ENCODE results near the gene BICC1. TPM values are rescaled to one million over a fixed set of nuclear protein-coding genes. Genes with fewer than 3 reads are reported as not detected.

The BICC1 gene
- total RNA-seq, 1 experiment from 2014 or later, result 0.67 TPM

DNA sequence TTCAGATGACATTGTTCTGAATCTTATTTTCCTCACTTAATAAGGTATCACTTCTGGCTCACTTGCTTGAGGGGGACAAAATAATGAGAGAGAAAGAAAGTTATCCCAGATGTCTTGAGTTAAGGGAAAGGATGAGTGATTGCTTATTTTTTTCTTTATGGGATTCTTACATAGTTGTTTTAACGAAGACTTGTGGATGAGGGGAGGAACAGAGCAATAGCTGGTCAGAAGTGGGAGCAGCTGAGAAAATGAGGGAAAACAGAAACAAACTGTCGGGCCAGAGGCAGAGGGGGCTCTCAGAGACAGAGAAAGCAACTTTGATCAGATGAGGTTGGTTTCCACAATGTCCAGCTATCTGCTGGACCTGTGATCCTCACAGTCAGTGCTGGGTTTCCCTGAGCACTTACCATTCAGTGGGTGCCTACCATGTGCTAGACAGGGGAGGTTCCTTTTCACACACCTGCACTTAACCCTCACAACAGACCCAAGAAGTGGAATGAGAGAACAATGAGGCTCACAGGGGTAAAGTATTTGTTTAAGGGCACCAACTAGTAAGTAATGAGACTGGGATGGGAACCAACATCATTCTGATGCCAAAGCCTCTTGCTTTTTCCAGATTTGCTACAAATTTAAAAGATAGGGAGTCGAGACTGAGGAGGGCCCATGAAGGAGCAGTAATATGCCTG is 64.2 kb downstream of the BICC1 start:
- CTCF ChIA-PET, result no interaction called here
- POLR2A ChIA-PET, result no interaction called here
- no peak overlapping the region for H3K27ac ChIP-seq (ENCODE audit: low read length)
- no peak overlapping the region for H3K4me3 ChIP-seq (ENCODE audit: low read depth in 2 of 2, low read length in 2 of 2)
- no peak for ATAC-seq
- in situ Hi-C loops (cut with HindIII; ENCODE audit: low pct_unique_long_range_greater_than_20kb, low sequenced_read_pairs), result no loop called here
- no peaks in the 10 kb centered on the region for H3K27me3 ChIP-seq (ENCODE audit: control insufficient read depth, insufficient read depth, low read length)
- BruUV-seq (replicated peaks), result no TSS peak
- no peak for DNase-seq (ENCODE audit: low read depth, low spot score)
- no peaks in the 10 kb centered on the region for H3K36me3 ChIP-seq (ENCODE audit: control insufficient read depth, insufficient read depth, low read length)
- H3K9me3 ChIP-seq (ENCODE audit: control insufficient read depth, insufficient read depth, low read depth, low read length), result no peaks in the 10 kb centered on the region
- H3K4me1 ChIP-seq (ENCODE audit: control insufficient read depth, insufficient read depth, low read length), result no peaks in the 10 kb centered on the region
- intact Hi-C loops (cut with micrococcal nuclease; ENCODE audit: unreplicated experiment), result no loop called here
- no peak for TF ChIP-seq TCF7L2 (IDR thresholded peaks at IDR 0.05; ENCODE audit: low read depth, low read length)
- TF ChIP-seq, protein P1, sequence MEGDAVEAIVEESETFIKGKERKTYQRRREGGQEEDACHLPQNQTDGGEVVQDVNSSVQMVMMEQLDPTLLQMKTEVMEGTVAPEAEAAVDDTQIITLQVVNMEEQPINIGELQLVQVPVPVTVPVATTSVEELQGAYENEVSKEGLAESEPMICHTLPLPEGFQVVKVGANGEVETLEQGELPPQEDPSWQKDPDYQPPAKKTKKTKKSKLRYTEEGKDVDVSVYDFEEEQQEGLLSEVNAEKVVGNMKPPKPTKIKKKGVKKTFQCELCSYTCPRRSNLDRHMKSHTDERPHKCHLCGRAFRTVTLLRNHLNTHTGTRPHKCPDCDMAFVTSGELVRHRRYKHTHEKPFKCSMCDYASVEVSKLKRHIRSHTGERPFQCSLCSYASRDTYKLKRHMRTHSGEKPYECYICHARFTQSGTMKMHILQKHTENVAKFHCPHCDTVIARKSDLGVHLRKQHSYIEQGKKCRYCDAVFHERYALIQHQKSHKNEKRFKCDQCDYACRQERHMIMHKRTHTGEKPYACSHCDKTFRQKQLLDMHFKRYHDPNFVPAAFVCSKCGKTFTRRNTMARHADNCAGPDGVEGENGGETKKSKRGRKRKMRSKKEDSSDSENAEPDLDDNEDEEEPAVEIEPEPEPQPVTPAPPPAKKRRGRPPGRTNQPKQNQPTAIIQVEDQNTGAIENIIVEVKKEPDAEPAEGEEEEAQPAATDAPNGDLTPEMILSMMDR (IDR thresholded peaks at IDR 0.05), result no peak
- TF ChIP-seq POLR2AphosphoS5 (IDR thresholded peaks at IDR 0.05; ENCODE audit: low read depth, low read length), result no peak
- TF ChIP-seq, protein P2, sequence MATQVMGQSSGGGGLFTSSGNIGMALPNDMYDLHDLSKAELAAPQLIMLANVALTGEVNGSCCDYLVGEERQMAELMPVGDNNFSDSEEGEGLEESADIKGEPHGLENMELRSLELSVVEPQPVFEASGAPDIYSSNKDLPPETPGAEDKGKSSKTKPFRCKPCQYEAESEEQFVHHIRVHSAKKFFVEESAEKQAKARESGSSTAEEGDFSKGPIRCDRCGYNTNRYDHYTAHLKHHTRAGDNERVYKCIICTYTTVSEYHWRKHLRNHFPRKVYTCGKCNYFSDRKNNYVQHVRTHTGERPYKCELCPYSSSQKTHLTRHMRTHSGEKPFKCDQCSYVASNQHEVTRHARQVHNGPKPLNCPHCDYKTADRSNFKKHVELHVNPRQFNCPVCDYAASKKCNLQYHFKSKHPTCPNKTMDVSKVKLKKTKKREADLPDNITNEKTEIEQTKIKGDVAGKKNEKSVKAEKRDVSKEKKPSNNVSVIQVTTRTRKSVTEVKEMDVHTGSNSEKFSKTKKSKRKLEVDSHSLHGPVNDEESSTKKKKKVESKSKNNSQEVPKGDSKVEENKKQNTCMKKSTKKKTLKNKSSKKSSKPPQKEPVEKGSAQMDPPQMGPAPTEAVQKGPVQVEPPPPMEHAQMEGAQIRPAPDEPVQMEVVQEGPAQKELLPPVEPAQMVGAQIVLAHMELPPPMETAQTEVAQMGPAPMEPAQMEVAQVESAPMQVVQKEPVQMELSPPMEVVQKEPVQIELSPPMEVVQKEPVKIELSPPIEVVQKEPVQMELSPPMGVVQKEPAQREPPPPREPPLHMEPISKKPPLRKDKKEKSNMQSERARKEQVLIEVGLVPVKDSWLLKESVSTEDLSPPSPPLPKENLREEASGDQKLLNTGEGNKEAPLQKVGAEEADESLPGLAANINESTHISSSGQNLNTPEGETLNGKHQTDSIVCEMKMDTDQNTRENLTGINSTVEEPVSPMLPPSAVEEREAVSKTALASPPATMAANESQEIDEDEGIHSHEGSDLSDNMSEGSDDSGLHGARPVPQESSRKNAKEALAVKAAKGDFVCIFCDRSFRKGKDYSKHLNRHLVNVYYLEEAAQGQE (IDR thresholded peaks at IDR 0.05; ENCODE audit: insufficient read depth in 1 of 2, low read depth in 2 of 2, low read length in 1 of 2), result no peak
- no peak for TF ChIP-seq SIN3A (IDR thresholded peaks at IDR 0.05; ENCODE audit: borderline replicate concordance, insufficient read depth, low read depth, low read length)

- H3K4me3 ChIP-seq (ENCODE audit: low read depth in 2 of 2, low read length in 2 of 2), result no peak overlapping the region
- H3K36me3 ChIP-seq (ENCODE audit: control insufficient read depth, insufficient read depth, low read length), result no peaks in the 10 kb centered on the region
- ChIA-PET CTCF (no interaction called here), POLR2A (no interaction called here)
- no peaks in the 10 kb centered on the region for H3K4me1 ChIP-seq (ENCODE audit: control insufficient read depth, insufficient read depth, low read length)
- DNase-seq (ENCODE audit: low read depth, low spot score) (no peak), ATAC-seq (no peak)
- H3K9me3 ChIP-seq (ENCODE audit: control insufficient read depth, insufficient read depth, low read depth, low read length), result no peaks in the 10 kb centered on the region
- in situ Hi-C loops (cut with HindIII; ENCODE audit: low pct_unique_long_range_greater_than_20kb, low sequenced_read_pairs), result no loop called here
- no peak overlapping the region for H3K27ac ChIP-seq (ENCODE audit: low read length)
- no TSS peak for BruUV-seq (replicated peaks)
- intact Hi-C loops (cut with micrococcal nuclease; ENCODE audit: unreplicated experiment), result no loop called here
- H3K27me3 ChIP-seq (ENCODE audit: control insufficient read depth, insufficient read depth, low read length), result no peaks in the 10 kb centered on the region
- TF ChIP-seq, protein P1 (IDR thresholded peaks at IDR 0.05), result no peak
- TF ChIP-seq, protein P2 (IDR thresholded peaks at IDR 0.05; ENCODE audit: insufficient read depth in 1 of 2, low read depth in 2 of 2, low read length in 1 of 2), result no peak
- TF ChIP-seq SIN3A (IDR thresholded peaks at IDR 0.05; ENCODE audit: borderline replicate concordance, insufficient read depth, low read depth, low read length) (no peak), TCF7L2 (IDR thresholded peaks at IDR 0.05; ENCODE audit: low read depth, low read length) (no peak), POLR2AphosphoS5 (IDR thresholded peaks at IDR 0.05; ENCODE audit: low read depth, low read length) (no peak)
These were observed 64.7 kb downstream of the BICC1 start for GRCh38 chr10:58577437-58577777.
